DMS 273 treated with DMSO at 0.1 percent for 48 hours (cell line): ENCODE measurements around the gene PCSK1.
"Not testable (repeated sequence)": the region's sequence is repeated elsewhere in the genome, so short reads cannot be mapped to it uniquely, and the experiment has no call there.

Experiments
- DNase-seq: peaks from one replicate; lab custom pipeline; 2025; lab: John Stamatoyannopoulos, UW

Gene PCSK1

DNA sequence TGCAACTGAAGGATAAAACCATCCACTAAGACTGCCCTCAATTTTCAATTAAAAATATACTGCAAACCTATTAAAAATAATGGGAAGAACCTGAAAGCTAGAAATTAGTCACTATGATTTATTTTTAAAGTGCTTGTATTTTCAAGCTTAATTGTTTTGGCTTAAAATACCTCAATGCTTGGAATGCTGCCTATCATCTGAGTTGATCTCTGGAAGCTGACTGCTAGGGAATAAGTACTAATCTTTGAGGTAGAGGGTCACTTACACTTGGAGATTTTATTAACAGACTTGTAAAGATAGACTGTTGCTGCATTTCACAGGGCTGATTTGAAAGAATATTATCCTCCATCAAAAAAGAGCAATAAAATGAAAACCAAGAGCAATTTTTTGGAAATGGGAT, 6.2 kb downstream of the PCSK1 start:
- DNase-seq, result no peak

DNA sequence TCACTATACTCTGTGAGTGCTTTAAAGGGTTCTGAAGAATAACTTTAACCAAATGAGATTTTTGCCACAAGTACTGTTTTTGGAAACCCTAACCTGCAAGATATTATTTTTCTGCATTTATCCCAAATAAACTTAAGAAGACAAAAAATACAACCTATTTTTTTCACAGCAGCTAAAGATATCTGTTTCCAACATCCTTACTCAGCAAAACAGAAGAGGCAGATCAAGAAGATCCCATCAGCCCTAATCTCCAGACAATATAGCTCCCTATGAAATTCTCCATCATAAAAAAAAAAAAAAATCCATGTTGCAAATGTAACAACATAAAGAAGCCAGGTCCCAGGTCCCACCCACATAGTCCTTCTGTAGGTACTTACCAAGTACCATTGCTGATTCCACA, 7.6 kb downstream of the PCSK1 start:
- no peak for DNase-seq

DNA sequence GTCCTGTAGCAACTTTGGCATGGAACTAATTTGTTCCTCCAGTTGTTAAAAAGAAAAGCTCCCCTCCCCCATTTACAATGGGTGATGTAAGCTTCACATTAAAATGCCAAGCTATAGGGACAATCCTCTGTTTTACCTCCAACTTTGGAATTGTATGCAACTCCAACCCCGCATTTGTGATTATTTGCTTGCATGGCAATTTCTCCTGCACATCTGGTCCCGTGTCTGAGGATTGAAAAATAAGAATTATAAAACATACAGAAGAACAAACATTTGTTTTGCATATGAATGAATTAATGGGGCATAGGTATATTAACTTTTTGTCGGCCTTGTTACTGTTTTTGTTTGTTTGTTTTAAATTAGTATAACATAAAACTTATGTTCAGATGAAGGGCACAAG, 17.2 kb downstream of the PCSK1 start:
- no peak for DNase-seq

DNA sequence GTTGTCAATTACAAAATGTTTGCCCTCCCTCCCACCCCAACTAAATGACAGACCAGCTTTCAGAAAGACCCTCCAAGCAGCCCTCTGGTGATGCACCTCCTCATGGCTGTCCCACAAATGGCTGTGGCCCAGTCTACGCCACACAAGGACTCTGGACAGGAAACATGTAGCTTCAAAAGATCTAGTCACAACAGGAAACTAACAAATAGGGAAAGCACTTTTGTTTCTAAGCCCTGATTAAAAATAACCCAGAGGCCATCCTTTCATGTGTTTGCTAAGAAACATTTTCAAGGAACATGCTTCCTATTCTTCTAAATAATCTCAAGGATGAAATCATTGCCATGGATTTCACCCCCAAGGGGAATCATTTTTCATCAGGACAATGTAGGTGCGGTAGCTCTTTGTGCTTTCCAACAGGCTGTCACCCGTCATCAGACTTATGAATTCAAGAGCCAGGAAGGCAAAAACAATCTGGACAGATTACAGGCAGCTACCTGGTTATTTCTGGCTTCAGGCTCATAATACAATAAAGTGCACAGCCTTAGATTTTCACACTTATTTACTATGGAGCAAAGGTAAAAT, 20.1 kb downstream of the PCSK1 start:
- no peak for DNase-seq

DNA sequence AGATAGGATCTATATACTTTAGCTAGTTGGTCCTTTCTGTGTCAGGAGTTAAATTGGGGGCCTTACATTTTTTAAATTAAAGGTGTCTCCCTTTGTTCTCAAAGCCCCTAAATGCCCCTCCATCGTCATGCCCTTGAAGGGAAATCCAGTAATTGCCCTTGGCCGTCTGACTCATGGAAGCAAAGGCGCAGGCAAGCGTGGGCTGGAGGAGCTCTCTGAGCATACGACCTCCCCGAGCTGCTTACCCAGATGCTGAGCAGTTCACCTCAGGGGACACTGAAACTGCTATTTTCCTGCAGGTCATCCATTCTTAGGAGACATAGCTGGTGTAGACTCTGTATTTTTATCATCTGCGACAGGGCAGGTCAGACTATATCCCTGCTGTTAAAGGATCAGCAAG, 23.0 kb downstream of the PCSK1 start:
- DNase-seq, result no peak

DNA sequence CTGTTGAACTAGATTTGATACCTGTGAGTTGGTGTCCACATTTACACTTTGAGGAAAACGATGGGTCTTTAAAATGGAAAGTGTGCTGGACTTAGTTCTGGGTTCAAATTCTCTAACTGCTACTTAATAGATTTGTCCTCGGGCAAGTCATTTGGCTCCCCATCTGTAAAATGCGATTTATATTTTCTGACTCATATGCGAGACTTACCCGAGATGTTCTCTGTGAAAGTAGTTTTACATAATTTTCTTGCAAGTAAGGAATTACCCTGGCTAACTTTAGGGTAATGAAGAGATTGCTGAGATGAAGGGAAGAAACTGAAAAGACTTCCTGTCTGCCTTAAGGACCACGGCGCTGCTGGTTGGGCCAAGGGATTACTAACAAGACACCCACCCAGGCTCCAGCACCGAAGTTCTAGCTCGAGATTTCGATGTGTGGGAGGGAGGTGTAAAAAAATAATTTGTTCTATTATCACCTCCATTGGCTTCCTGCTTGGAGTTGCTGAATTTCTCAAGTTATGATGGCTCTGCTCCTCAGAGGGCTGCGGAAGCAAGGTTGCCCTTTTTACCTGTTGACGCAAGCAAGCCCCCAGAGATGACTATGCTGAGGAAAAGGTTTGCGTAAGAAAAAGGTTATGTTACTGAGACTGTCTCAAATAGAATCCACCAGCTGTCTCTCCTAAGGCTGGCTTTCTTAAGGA, 24.1 kb downstream of the PCSK1 start:
- DNase-seq, result no peak

DNA sequence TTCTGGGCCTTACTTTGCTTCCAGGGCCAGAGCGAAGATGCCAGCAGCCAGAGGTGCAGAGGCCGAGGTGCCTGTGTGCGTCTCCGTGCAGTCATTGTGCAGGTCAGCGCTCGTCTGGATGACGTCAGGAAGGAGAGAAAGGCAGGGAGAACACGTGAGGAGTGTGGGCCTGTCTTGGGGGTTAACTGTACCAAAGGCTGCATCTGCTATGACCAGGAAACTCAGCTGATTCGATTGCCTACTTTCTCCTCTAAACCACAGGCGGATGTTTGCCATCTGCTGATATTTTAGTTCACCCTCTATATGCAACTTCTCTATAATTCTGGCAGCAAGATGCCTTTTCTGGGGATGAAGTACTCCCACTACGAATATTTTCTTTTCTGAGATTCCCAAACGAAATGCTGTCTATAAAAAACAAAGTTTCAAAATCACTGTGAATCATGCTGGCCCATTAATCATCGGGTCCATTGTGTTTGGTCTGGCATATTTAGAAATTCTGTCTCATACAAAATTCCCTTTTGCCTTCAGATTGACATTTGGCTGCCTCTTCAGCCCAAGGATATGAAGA, 24.8 kb downstream of the PCSK1 start:
- no peak for DNase-seq

DNA sequence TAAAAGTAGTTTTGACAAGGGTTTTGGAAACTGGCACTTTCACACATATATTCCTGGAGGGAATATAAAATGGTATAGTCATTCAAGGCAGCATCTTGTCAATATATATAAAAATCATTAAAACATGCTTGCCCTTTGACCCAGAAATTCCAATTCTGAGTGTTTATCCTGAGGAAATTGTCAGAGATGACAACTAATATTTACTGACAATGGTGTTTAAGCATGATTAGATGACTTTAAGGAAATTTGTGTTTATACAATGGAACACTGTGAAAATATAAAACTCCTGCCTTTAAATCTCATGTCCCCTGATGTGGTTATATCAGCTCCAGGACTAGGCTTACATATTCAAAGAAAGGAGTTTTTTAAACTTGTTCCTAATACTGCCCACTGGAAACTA, 25.6 kb downstream of the PCSK1 start:
- no peak for DNase-seq

DNA sequence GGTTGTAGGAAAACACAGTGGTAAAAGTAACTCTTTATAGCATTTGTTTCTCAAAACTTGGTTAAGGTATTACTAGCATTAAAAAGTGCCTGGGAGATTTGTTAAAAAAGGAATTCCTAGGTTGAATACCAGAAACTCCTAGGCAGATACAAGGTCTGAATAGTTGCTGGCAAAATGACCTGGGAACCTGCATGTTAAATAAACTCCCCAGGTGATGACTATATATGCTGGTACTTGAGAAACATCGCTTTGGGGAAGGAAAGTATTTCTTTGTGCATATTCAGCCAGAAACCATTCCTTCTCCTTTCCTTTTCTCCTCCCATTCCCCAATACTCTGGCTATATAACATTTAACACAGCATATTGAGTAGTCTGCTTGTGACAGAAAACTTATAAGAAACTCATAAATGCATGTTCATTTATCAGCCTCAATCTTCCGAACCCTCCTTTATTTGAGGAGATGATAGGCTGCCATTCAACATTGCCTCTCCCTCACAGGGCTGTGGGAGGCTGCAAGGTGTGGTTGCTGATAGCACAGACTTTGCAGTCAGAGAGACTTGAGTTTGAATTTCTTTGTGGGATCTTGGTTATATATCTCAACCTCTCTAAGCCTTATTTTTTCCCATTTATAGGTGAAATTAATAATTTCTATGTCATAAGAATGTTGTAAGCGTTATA, 28.7 kb downstream of the PCSK1 start:
- DNase-seq, result no peak

DNA sequence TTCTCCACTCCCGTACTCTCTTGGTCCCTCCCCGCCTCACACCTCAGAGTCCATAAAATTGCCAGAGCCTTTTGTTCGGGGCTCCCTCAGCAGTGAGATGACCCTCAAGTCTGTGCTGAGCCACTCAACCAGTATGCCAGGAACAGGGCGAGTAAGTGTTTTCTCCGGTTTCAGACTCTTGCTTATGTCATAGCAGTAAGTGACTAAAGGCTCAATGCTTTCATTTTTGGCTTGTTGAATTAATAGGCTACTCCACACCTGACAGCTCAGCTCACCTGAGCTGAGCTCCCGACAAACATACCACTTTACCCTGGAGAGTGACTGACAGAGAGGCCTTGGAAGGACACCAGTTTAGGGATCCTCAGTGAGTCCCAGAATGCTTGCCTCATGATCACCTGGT, 30.5 kb downstream of the PCSK1 start:
- no peak for DNase-seq

DNA sequence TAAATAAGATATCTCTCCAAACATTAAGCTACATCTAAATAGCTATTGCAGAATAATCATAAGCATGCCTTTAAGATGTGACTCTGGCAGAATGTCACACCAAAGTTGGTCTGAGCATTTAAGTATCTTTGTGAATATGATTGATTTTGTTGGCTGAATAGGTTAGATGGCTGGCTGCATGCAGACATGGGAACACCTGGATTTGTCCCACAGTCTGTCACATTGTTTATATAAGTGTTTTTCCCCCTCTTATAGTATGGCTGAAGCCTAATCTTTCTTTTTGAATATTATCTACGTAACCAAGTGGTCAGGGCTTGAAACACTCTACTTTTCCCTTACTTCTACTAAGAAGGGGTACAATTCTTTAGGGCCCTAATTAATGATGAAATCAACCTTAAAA, 36.2 kb downstream of the PCSK1 start:
- no peak for DNase-seq

DNA sequence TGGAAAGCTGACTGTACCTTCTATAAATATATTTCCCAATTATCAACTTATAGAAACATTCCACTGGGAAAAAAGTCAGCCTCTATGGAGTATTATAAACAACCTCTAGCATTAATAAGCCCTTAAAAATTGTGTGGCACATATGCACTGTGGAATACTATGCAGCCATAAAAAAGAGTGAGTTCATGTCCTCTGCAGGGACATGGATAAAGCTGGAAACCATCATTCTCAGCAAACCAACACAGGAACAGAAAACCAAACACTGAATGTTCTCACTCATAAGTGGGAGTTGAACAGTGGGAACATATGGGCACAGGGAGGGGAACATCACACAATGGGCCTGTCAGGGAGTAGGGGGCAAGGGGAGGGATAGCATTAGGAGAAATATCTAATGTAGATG, 37.8 kb downstream of the PCSK1 start:
- DNase-seq, result not testable (repeated sequence)

DNA sequence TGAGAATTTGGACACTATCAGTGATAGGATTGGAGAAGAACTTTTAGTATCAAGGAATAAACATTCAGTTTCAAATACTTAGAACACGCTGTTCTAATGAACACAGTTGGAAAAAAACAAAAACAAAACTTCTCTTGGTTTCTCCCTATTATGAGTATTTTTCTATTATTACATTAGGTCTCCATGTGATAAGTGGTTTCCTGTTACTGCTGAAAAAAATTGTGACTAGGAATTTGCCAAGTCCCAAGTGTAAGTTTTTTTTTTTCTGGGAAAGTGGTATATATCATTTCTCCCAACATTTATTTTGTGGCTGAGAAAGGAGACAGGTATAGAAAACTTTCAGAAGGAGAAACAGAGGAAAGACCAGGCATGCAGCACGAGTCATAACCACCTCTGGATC, 41.1 kb downstream of the PCSK1 start:
- no peak for DNase-seq

DNA sequence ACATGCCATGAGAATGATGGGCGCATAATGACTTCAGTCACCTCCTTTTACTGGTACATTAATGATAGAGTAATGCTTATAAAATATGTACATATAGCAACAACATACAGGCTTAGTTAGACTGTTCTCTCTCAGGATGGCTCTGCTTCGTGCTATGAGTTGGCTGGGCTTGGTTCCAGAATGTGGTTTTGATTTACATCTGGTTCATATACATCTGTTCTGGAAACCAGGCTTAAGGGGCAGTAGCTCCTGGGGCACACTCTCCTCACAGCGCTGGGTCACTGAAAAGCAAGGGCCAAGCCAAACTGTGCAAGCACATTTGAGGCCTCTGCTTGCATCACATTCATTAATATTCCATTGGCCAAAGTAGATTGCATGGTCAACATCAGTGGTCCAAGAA, 44.9 kb downstream of the PCSK1 start:
- DNase-seq, result no peak

DNA sequence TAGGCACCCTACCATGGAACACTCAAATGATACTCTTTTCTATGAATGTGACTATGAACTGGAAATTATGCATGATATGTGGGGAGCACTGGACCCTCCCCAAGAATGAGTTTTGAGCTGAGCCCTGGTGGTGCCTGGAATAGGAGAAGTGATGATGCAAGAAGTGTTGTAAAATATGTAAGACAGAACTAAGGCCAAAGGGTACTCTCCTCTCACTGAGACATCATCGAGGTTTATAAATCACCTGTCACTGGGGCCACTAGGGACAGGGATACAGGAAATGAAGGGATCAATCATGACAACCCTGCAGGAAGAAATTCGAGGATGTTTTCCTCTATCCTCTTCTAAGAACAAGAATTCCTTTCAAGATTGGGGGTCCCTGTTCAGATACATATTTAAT, 45.4 kb downstream of the PCSK1 start:
- DNase-seq, result no peak

DNA sequence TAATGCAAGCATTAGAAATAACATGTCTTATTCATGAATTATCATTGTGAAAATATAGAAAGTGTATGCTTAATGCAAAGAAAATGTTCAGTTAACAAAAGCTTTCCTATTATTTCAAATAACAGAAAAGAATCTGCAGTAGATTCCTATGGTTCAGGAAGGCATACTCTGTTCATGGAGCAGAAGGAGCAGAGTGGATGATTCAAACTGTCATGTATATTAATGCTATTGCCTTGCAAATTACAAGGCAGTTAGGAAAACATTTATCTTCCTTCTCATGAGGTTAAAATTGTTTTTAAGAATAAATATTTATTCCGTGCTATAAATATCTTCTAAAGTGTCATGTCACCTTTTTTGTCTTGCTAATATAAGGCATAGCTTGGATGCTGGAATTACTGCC, 47.5 kb downstream of the PCSK1 start:
- no peak for DNase-seq

DNA sequence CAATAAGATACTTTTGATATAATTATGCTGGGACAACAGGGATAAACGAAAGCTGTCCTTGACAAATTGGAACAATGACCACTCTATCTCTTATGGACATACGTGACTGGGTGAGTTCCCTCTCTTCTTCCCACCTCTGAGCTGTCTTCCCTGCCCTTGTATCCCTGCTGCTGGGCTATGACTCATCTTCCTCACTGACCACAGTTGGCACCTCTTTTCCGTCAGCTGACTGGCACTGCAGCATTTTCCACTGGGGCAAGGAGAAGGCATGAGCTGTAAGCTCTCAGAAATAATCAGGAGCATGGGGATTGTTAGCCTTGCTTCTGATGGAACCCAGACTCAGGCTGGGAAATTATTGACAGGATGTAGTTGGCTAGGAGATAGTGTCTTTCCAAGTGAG, 48.7 kb downstream of the PCSK1 start:
- no peak for DNase-seq

DNA sequence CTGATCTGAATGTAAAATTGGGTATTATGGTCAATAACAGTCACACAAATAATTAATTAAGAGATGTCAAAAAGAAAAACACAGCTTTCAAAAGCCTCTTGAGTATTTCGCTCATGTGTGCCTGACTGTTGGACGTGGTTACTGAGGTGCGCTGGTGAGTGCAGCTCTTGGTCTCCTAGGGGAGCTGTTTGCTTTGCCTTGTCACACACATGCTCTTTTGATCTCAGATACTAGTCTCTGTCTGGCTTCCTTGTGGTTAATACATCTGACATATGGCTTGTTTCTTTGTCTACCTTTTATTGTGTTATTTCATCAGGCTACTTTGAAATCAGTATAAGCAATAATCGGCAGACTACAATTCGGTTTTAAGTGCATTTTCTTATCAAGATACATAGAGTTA, 51.5 kb downstream of the PCSK1 start:
- no peak for DNase-seq

DNA sequence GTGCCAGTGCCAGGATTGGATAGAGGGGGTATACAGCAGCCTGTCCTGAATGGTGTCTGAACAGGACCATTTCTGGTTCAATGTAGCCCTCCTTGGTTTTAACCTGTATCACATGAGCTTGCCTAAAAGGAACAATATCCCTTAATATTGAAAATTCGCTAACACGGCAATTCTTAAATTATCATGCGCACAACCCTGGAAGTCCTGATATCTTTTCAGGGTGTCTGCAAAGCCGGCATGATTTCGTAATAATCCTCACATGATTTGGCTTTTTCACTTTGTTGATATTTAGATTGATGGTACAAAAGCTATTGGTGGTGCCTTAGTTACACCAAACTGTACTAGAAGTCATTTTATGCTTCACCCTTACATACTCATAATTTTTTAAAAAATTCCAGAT, 53.2 kb downstream of the PCSK1 start:
- no peak for DNase-seq

DNA sequence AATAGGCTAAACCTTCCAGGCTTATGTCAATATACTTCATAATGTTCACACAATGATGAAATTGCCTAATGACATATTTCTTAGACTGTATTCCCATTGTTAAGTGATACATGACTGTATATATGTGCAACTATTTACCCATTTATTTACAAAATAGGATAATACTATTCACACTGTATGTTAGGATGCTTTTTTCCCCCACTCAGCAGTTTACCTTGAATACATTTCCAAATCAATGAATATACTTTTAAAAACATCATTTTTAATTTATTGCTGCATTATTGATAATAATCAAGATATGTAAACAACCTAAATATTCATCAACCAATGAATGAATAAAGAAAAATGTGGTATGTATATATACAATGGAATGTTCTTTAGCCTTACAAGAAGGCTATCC, 55.5 kb downstream of the PCSK1 start:
- DNase-seq, result no peak

DNA sequence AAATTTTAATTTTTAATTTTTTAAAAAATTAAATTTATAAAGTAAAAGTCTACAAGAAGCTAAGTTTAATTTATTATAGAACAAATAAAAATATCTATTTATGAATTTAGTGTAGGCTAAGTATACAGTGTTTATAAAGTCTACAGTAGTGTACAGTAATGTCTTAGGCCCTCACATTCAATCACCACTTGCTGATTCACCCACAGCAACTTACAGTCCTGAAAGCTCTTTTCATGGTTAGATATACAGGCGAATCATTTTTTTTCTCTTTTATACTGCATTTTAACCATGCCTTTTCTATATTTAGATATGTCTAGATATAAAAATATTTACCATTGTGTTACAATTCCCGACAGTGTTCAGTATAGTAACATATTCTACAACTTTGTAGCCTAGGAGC, 55.9 kb downstream of the PCSK1 start:
- DNase-seq, result no peak

DNA sequence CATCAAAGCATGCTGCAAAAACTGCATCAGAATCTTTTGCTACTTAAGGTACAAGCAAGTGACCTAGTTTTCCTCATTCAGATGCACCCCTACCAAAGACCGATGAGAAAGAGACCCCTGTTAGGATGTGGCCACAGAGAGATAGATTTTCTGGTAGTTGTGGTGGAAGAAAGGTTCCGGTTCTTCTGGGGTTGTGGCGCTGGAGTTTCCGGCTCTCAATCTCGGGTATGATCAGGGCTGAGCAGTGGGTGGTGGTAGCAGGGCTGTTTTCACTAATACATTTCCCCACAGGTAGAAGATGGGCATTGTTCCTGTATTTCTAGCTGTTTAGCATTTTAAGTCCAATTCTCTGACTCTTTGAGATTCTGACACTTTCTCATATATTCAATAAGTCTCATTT, 58.4 kb downstream of the PCSK1 start:
- DNase-seq, result no peak

DNA sequence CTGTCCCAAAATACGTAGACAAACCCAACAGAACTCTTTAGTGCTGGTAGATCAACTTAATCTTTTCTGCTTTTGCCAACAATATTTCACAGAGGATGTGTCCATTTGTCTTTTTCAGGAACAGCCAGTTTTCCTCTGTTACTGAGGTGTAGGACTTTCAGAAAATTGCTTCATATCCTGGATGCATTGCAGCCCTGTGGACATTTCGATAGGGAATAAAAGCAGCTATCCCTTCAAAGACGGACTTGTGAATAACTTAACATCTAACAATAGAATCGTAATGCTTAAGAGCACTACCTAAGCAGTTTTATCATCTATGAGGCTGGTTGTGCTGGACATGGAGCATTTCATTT, 59.7 kb downstream of the PCSK1 start:
- no peak for DNase-seq
